ENCODE data around the gene NBEA.
A peak's percentile ranks its signal among the peaks of the same experiment; 100 is the strongest.

Gene NBEA

GRCh38 chr13:35531526-35531925, 589.5 kb downstream of the NBEA start:
- no peak for DNase-seq
- no peak overlapping the region for H3K27ac ChIP-seq
- no peak for TF ChIP-seq CTCF (IDR thresholded peaks at IDR 0.05; ENCODE audit: low read depth, low read length, missing control alignments)
- no peak overlapping the region for H3K4me3 ChIP-seq (ENCODE audit: low read depth, low read length)
- no peaks in the 10 kb centered on the region for H3K27me3 ChIP-seq (replicated peaks)
- in situ Hi-C loops (cut with HindIII; ENCODE audit: low pct_ligation_motif_present, low sequenced_read_pairs): no loop called here
- no peaks in the 10 kb centered on the region for H3K36me3 ChIP-seq (replicated peaks)

GRCh38 chr13:35534343-35534742, 592.3 kb downstream of the NBEA start:
- Histone ChIP-seq H3K27ac (no peak overlapping the region), H3K36me3 (replicated peaks) (no peaks in the 10 kb centered on the region), H3K27me3 (replicated peaks) (no peaks in the 10 kb centered on the region), H3K4me3 (ENCODE audit: low read depth, low read length) (no peak overlapping the region)
- no peak for DNase-seq
- in situ Hi-C loops (cut with HindIII; ENCODE audit: low pct_ligation_motif_present, low sequenced_read_pairs): no loop called here
- no peak for TF ChIP-seq CTCF (IDR thresholded peaks at IDR 0.05; ENCODE audit: low read depth, low read length, missing control alignments)

- no peak overlapping the region for H3K4me3 ChIP-seq (ENCODE audit: low read depth, low read length)
- no peak for TF ChIP-seq CTCF (IDR thresholded peaks at IDR 0.05; ENCODE audit: low read depth, low read length, missing control alignments)
- H3K27me3 ChIP-seq (replicated peaks): no peaks in the 10 kb centered on the region
- in situ Hi-C loops (cut with HindIII; ENCODE audit: low pct_ligation_motif_present, low sequenced_read_pairs): no loop called here
- H3K27ac ChIP-seq: no peak overlapping the region
- H3K36me3 ChIP-seq (replicated peaks): no peaks in the 10 kb centered on the region
- no peak for DNase-seq
These were observed 606.7 kb downstream of the NBEA start for GRCh38 chr13:35548790-35549189.

- peak; percentile 47 for DNase-seq
- no peak overlapping the region for H3K27ac ChIP-seq
- H3K36me3 ChIP-seq (replicated peaks): no peaks in the 10 kb centered on the region
- in situ Hi-C loops (cut with HindIII; ENCODE audit: low pct_ligation_motif_present, low sequenced_read_pairs): no loop called here
- TF ChIP-seq CTCF (IDR thresholded peaks at IDR 0.05; ENCODE audit: low read depth, low read length, missing control alignments): no peak
- no peak overlapping the region for H3K4me3 ChIP-seq (ENCODE audit: low read depth, low read length)
- no peaks in the 10 kb centered on the region for H3K27me3 ChIP-seq (replicated peaks)
These were observed 607.4 kb downstream of the NBEA start for GRCh38 chr13:35549481-35549880.

GRCh38 chr13:35552172-35552844, 610.2 kb downstream of the NBEA start:
- no peak for TF ChIP-seq CTCF (IDR thresholded peaks at IDR 0.05; ENCODE audit: low read depth, low read length, missing control alignments)
- DNase-seq: no peak
- in situ Hi-C loops (cut with HindIII; ENCODE audit: low pct_ligation_motif_present, low sequenced_read_pairs): no loop called here
- H3K27ac ChIP-seq: no peak overlapping the region
- no peak overlapping the region for H3K4me3 ChIP-seq (ENCODE audit: low read depth, low read length)
- H3K27me3 ChIP-seq (replicated peaks): no peaks in the 10 kb centered on the region
- H3K36me3 ChIP-seq (replicated peaks): no peaks in the 10 kb centered on the region

Measured in brain microvascular endothelial cell (primary cell).